COLO829 (cell line): Measurements from ENCODE around the gene PEX14.
A peak's percentile ranks its signal among the peaks of the same experiment; 100 is the strongest.

Experiments used
- DNase-seq: peaks from one replicate; pipeline ENCODE4 v3.0.0; 2012; ENCODE audit warnings: low spot score

PEX14 gene

GRCh38 chr1:10520497-10520896, 45.7 kb downstream of the PEX14 start:
- no peak for DNase-seq

DNA sequence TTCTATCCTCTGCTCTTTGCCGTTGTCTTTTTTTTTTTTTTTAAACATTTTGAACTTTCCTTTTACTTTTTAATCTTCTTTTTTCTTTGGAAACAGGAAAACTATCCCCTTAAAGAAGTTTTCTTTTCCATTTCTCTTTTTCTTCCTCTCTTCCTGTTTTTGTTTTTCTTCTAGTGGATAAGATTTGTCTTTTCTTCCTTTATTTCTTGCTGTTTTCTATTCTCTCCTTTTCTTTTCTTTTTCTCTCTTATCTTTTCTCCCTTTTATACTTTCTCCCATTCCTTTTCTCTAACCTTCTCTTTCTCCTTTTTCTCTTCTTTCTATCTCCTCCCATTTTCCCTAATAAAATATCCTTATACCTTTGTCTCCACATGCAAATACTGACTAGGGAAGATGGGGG, 46.2 kb downstream of the PEX14 start:
- no peak for DNase-seq

GRCh38 chr1:10521537-10522157, 46.9 kb downstream of the PEX14 start:
- DNase-seq = no peak

GRCh38 chr1:10522322-10522860, 47.6 kb downstream of the PEX14 start:
- DNase-seq = peak; percentile 61

- DNase-seq = no peak
Measured at GRCh38 chr1:10525208-10525607, 50.5 kb downstream of the PEX14 start.

GRCh38 chr1:10528066-10529014, 53.6 kb downstream of the PEX14 start:
- no peak for DNase-seq

DNA sequence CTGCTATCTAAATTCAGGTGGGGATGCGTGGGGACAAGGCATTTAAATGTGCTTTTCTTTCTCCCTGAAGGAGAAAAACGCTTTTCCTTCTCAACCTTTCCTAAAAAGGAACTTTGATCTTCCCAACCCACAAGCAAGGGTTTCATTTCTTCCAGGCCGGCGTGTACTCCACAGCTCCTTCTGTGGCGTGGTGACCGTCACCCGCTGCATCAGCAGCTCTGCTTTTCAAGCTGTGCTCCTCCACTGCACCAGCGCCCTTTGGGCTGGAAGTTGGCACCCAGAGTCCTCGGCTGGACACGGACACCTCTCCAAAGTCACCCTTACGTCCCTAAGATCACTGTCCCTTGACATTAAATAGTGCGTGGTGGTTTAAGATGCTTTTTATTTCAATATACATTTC, 54.3 kb downstream of the PEX14 start:
- no peak for DNase-seq

- no peak for DNase-seq
Measured at GRCh38 chr1:10529765-10530164, 55.0 kb downstream of the PEX14 start.

- no peak for DNase-seq
Measured at GRCh38 chr1:10530281-10530740, 55.6 kb downstream of the PEX14 start.

DNA sequence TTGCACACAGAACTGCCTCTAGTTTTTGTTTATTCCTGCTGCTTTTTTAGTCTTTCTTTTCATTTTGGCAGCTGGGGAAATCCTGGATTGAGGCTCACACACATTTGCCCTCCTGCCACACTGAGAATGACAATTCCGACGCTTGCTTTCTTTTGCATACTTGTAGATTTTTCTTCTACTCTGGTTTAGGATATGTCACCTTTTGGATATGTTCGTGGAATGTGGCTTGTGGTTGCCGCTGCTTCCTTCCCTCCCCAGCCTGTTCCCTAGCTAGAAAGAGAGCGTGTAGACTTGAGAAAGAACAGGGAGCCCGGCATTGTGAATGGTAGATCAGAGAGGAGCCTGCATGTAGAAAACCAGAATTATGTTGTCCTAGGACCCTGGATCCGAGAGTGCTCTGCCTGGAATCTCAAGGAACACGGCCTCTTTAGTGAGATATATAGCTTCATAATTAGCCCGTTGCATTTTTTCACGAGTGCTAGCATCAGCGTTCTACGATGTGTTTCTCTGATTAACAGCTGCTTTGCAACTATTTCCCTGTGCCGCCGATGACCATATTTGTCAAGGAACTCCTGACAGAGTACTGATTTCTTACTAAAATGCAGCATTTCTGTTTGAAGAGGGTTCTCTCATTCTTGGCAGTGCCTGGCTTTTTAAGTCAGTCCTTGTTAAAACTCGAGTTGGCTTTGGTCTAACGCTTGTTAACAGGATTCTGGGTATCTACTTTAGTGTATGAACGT, 56.2 kb downstream of the PEX14 start:
- DNase-seq = no peak

DNA sequence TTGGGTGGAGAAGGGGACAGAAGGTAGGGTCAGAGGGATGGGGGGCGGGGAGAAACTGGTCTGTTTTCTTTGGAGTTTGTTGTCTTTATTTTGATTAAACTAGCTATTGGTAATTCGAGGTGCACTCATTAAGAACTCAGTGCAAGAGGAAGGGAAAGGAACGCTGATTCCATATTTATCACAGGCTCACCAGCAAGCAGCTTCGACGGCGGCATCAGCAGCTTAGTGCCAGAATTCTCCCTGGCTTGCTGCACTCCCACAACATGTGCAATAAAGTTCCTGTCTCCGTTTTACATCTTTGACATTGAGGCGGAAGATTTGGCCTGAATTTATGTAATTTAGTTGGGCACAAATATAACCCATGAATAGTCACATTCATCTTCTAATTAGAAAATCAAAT, 57.6 kb downstream of the PEX14 start:
- DNase-seq = no peak

DNA sequence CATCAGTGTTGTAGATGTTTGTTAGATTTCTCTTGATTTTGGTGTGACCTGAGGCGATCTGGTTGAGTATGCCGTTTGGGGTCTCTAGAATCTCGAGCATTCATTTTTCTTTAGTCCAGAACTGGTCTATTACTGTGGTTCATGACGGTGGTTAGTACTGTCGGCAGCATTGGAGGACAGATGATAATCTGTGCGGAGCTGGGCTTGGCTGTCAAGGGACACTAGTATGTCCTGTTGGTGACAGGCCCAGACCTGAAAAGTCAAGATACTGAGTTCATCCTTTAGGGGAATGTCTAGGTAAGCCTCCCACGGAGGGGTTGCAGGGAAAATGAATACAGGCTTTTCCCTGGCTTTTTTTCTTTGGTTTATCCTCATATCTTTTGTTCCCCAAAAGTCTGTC, 59.8 kb downstream of the PEX14 start:
- DNase-seq = no peak

GRCh38 chr1:10536133-10536770, 61.5 kb downstream of the PEX14 start:
- no peak for DNase-seq

DNA sequence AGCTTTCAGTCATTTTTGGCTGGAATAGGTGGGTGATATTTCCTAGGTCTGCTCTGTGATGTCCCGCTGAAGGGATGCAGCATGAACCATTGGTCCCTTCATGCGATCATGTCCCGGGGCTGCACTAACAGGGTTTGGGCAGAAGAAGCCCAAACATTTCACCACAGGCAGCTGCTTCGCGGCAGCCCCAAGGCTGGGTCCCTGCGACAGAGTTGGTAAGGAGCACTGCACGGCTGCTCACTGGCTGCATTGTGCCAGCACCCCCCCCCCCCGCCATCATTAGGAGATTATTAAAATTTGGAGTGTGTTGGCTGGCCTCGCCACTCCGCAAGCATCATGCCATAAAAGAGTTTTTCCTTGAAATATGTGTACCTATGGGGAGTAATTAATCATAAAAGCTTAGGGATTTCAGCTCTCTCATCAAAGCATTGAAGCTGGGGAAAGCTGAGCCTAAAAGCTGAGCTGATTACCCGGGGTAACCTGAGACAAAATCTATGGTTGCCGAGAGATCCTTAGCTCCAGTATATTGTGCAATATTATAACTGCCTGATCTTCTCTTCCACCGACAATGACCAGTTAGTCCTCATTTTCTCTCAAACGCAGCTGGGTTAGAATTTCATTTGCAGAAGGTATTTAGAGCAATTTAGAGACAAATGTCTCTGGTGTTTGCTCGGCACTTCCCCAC, 62.5 kb downstream of the PEX14 start:
- no peak for DNase-seq

GRCh38 chr1:10538646-10539355, 64.1 kb downstream of the PEX14 start:
- no peak for DNase-seq

- DNase-seq = no peak
Measured at GRCh38 chr1:10539411-10540043, 64.8 kb downstream of the PEX14 start.

DNA sequence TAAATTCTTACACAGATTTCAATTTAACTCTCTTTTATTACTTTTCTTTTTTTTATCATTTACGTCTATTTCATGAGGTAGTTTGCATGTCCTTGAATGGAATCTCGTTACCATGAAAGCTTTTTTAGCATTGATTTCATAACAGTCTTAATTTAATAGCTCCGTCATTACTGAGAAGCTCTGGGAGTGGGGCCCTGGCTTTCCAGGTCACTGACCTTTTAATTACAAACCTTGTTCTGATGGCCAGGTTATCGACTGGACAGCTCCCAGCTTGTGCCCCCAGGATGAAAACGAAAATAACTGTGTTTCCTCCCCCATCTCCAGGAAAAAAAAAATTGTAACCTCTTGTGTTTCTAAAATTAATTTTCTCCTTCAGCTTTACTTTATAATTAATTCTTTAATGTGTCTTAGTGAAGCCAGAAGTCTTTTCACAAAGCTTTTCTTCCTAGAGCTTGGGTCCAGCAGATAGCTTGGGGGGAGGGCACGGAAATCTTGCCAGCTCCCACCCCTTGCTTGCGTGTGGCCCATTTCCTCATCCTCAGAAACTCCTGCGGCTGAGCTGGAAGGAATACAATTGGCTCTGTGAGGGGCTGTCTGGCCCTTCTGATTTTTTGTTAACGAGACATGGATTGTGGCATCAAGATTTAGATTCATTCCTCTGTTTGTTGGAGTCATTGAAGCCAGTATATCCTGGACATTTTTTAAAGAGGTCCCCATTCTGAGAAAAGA, 65.7 kb downstream of the PEX14 start:
- DNase-seq = no peak

- no peak for DNase-seq
Measured at GRCh38 chr1:10541286-10541685, 66.5 kb downstream of the PEX14 start.

DNA sequence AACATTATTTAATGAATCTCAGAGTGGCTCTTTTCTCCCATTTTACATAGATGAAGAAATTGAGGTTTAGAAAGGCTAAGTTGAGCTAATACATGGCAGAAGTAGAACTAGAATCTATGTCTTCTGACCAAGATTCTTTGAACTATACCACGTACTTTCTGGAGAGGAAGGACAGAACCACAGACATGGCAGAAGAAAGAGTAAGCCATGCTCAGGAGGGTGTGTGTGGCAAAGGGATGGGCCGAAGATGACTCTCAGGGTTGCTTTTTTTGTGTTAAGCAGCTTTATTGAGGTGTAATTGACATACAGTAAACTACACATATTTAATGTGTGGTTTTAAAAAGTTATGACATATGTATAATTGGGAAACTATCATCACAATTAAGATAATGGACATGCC, 69.5 kb downstream of the PEX14 start:
- no peak for DNase-seq
